Peyer's patch (tissue), 4 donors: Measurements from ENCODE around the gene OSGEPL1.

Source experiments
- CTCF ChIP-seq, 6 experiments: fragments of 450-650 bp in 4 of 6; fragments of 200-600 bp in 2 of 6; sonication (generic) in 1 of 6; IDR thresholded peaks; one replicate each; pipeline ENCODE4 v1.5.1; 2017 to 2019; ENCODE audit warnings: antibody characterized with exemption in 6 of 6, mild to moderate bottlenecking in 3 of 6, moderate library complexity in 1 of 6
- POLR2A ChIP-seq, 2 donors: fragments of 450-650 bp; IDR thresholded peaks; one replicate each; pipeline ENCODE4 v1.5.1; 2017; ENCODE audit warnings: antibody characterized with exemption in 2 of 2, mild to moderate bottlenecking in 2 of 2, moderate library complexity in 2 of 2

- TF ChIP-seq CTCF (IDR thresholded peaks at IDR 0.05) (no peak), POLR2A (IDR thresholded peaks at IDR 0.05) (no peak)
Measured at GRCh38 chr2:189803431-189803830, 40.8 kb upstream of the OSGEPL1 start.
